ENCODE results near the gene ATXN7L2. TPM values are rescaled to one million over a fixed set of nuclear protein-coding genes. Genes with fewer than 3 reads are reported as not detected.

The ATXN7L2 gene
- total RNA-seq, 2 experiments from 2014 or later, result 10.4 to 12.4 TPM

GRCh38 chr1:109538827-109539555 lies 55.3 kb downstream of the ATXN7L2 start:
- Mint-ChIP-seq H3K9me3 (no peaks in the 10 kb centered on the region), H3K27ac (no peak overlapping the region), H3K4me1 (no peaks in the 10 kb centered on the region), H3K36me3 (no peaks in the 10 kb centered on the region), H3K4me3 (no peak overlapping the region), H3K27me3 (peaks cover 2% of the 10 kb centered on the region)
- POLR2A ChIA-PET, result interaction anchor here (0.5 to 1.8 kb wide), 2 partner anchors 55 to 463 kb away, joined by 5 read pairs; partner anchors contain the start of genes ATXN7L2 and TAF13
- ATAC-seq (ENCODE audit: low read depth), result no peak
- no peak for DNase-seq

- no peaks in the 10 kb centered on the region for H3K4me1 Mint-ChIP-seq
- H3K27me3 Mint-ChIP-seq, result peaks cover 2% of the 10 kb centered on the region
- no peak within 1 kb of the TSS for H3K4me3 Mint-ChIP-seq
- no peaks in the 10 kb centered on the region for H3K9me3 Mint-ChIP-seq
- DNase-seq, result no peak
- H3K36me3 Mint-ChIP-seq, result no peaks in the 10 kb centered on the region
- no peak for ATAC-seq (ENCODE audit: low read depth)
- H3K27ac Mint-ChIP-seq, result no peak within 1 kb of the TSS
- POLR2A ChIA-PET, result interaction anchor here (1.8 kb wide), 1 partner anchor 55 kb away, joined by 5 read pairs; the partner anchor contains the start of gene ATXN7L2
Measured at GRCh38 chr1:109539676-109540075, 56.0 kb downstream of the ATXN7L2 start, which contains the start of gene GPR61. Gene GPR61 (plus strand): TSS chr1:109539872. CDS start chr1:109543023, 3,151 bp downstream.

- ATAC-seq (ENCODE audit: low read depth), result no peak
- Mint-ChIP-seq H3K27ac (no peak overlapping the region), H3K27me3 (peaks cover 2% of the 10 kb centered on the region), H3K4me3 (no peak overlapping the region), H3K9me3 (no peaks in the 10 kb centered on the region), H3K4me1 (peaks cover under 1% of the 10 kb centered on the region), H3K36me3 (no peaks in the 10 kb centered on the region)
- POLR2A ChIA-PET, result interaction anchor here (1.8 kb wide), 1 partner anchor 57 kb away, joined by 5 read pairs; the partner anchor contains the start of gene ATXN7L2
- DNase-seq, result no peak
Measured at GRCh38 chr1:109541102-109541501, 57.4 kb downstream of the ATXN7L2 start.

Other genes with a start within 250 kb of the ATXN7L2 start
- gene CELSR2, start 234.4 kb upstream of the ATXN7L2 start, total RNA-seq, result 1 to 10 TPM; 6.3 to 6.9 TPM
- gene PSRC1, start 200.8 kb upstream of the ATXN7L2 start, total RNA-seq, result 10 to 100 TPM; 27.9 to 30.5 TPM
- gene MYBPHL, start 176.9 kb upstream of the ATXN7L2 start, total RNA-seq, result not detected
- 10 to 100 TPM in 1 of 2 experiments, 1 to 10 TPM in 1; 6.5 to 11.0 TPM for gene SORT1, start 86.0 kb upstream of the ATXN7L2 start, total RNA-seq
- 100 to 1,000 TPM; 135 TPM for gene PSMA5, start 57.5 kb upstream of the ATXN7L2 start, total RNA-seq
- not detected for gene SYPL2, start 17.4 kb upstream of the ATXN7L2 start, total RNA-seq
- gene CYB561D1, start 10.2 kb downstream of the ATXN7L2 start, total RNA-seq, result 10 to 100 TPM; 24.3 to 25.1 TPM
- gene AMIGO1, start 25.8 kb downstream of the ATXN7L2 start, total RNA-seq, result 1 to 10 TPM; 8.2 to 9.4 TPM
- under 1 TPM in 1 of 2 experiments, not detected in 1; 0.39 TPM for gene GPR61, start 56.0 kb downstream of the ATXN7L2 start, total RNA-seq
- 1 to 10 TPM; 8.0 to 8.2 TPM for gene GNAI3, start 64.7 kb downstream of the ATXN7L2 start, total RNA-seq
- under 1 TPM in 1 of 2 experiments, not detected in 1; 0.22 TPM for gene GNAT2, start 135.7 kb downstream of the ATXN7L2 start, total RNA-seq
- gene AMPD2, start 135.9 kb downstream of the ATXN7L2 start, total RNA-seq, result 100 to 1,000 TPM; 114 to 122 TPM
- 1 to 10 TPM; 5.3 to 5.9 TPM for gene GSTM4, start 172.2 kb downstream of the ATXN7L2 start, total RNA-seq
- 10 to 100 TPM; 16.8 to 17.3 TPM for gene GSTM2, start 184.2 kb downstream of the ATXN7L2 start, total RNA-seq
- not detected for gene GSTM1, start 203.9 kb downstream of the ATXN7L2 start, total RNA-seq
- not detected for gene GSTM5, start 228.3 kb downstream of the ATXN7L2 start, total RNA-seq